Astrocyte of the cerebellum (primary cell): ENCODE measurements around the gene VCAN.

Experiments
- DNase-seq: peaks from one replicate; pipeline ENCODE4 v3.0.0-alpha.2; 2011; ENCODE audit warnings: low read depth
- H3K4me3 ChIP-seq: 2 replicates; pipeline ENCODE4 v1.5.1; 2011; ENCODE audit warnings: mild to moderate bottlenecking, low read depth, low read length, moderate library complexity
- CTCF ChIP-seq: IDR thresholded peaks from 2 replicates; pipeline ENCODE4 v1.5.1; 2012; ENCODE audit warnings: low read length, low read depth, moderate library complexity, mild to moderate bottlenecking; ENCODE audit errors: missing control alignments
- in situ Hi-C: cut with HindIII; loops from 2 replicates; pipeline ENCODE4 v1.10.0; 2017; ENCODE audit warnings: low sequenced_read_pairs

The VCAN gene

GRCh38 chr5:83549076-83549475 is 77.5 kb downstream of the VCAN start:
- no peak overlapping the region for H3K4me3 ChIP-seq
- in situ Hi-C loops: no loop called here
- DNase-seq: no peak
- no peak for TF ChIP-seq CTCF

- H3K4me3 ChIP-seq: no peak overlapping the region
- DNase-seq: no peak
- in situ Hi-C loops: no loop called here
- TF ChIP-seq CTCF: no peak
Measured at GRCh38 chr5:83549674-83550073, 78.1 kb downstream of the VCAN start.

GRCh38 chr5:83551821-83552220 is 80.3 kb downstream of the VCAN start:
- in situ Hi-C loops: no loop called here
- DNase-seq: no peak
- H3K4me3 ChIP-seq: no peak overlapping the region
- TF ChIP-seq CTCF: no peak

- in situ Hi-C loops: no loop called here
- no peak for TF ChIP-seq CTCF
- no peak for DNase-seq
- H3K4me3 ChIP-seq: no peak overlapping the region
Measured at GRCh38 chr5:83552275-83552674, 80.7 kb downstream of the VCAN start.

GRCh38 chr5:83553000-83553486 is 81.5 kb downstream of the VCAN start:
- no peak overlapping the region for H3K4me3 ChIP-seq
- in situ Hi-C loops: no loop called here
- no peak for TF ChIP-seq CTCF
- no peak for DNase-seq

- no peak for TF ChIP-seq CTCF
- DNase-seq: no peak
- in situ Hi-C loops: no loop called here
- H3K4me3 ChIP-seq: no peak overlapping the region
Measured at GRCh38 chr5:83554133-83554532, 82.6 kb downstream of the VCAN start.

- no peak for TF ChIP-seq CTCF
- H3K4me3 ChIP-seq: no peak overlapping the region
- in situ Hi-C loops: no loop called here
- DNase-seq: no peak
Measured at GRCh38 chr5:83554686-83555085, 83.1 kb downstream of the VCAN start.
